BLaER1 (cell line): ENCODE results near the gene DNAH17.

Experiments used
- H3K27ac ChIP-seq: shearing (Covaris generic); formaldehyde crosslinking; 2 replicates; pipeline ENCODE4 v1.8.1; 2022
- H3K27me3 ChIP-seq: shearing (Covaris generic); formaldehyde crosslinking; 2 replicates; pipeline ENCODE4 v1.8.1; 2022
- H3K36me3 ChIP-seq: shearing (Covaris generic); formaldehyde crosslinking; 2 replicates; pipeline ENCODE4 v1.8.1; 2022
- H3K4me1 ChIP-seq: shearing (Covaris generic); formaldehyde crosslinking; 2 replicates; pipeline ENCODE4 v1.8.1; 2022
- H3K4me2 ChIP-seq: shearing (Covaris generic); formaldehyde crosslinking; 2 replicates; pipeline ENCODE4 v1.8.1; 2022
- H3K4me3 ChIP-seq: shearing (Covaris generic); formaldehyde crosslinking; 2 replicates; pipeline ENCODE4 v1.8.1; 2022
- H3K9ac ChIP-seq: shearing (Covaris generic); formaldehyde crosslinking; 2 replicates; pipeline ENCODE4 v1.8.1; 2022
- H3K9me3 ChIP-seq: shearing (Covaris generic); formaldehyde crosslinking; 2 replicates; pipeline ENCODE4 v1.8.1; 2022
- H4K20me1 ChIP-seq: shearing (Covaris generic); formaldehyde crosslinking; 2 replicates; pipeline ENCODE4 v1.8.1; 2022
- Cebpa-rat ChIP-seq: shearing (Covaris generic); IDR thresholded peaks from 2 replicates; pipeline ENCODE4 v1.8.1; 2022

DNAH17 gene

DNA sequence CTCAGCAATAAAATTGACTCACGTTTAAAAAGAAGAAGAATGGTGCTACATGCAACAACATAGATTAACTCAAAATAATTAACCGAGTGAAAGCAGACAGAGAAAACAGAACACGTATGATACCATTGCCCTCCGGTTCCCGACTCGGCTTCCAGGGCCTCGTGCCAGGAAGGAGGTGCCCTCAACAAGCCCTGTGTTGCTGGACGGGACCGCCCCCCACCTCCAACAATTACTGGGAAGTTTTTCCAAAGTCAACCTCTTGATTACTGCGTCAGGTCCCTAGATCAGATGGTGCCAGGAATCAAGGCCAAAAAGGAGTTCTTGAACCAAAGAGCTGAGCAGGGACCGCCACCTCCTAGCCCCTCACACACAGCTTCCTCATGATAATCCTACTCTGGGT is 20.4 kb downstream of the DNAH17 start:
- TF ChIP-seq Cebpa-rat: no peak
- Histone ChIP-seq H3K9ac (no peak overlapping the region), H4K20me1 (no peaks in the 10 kb centered on the region), H3K27ac (no peak overlapping the region), H3K9me3 (no peaks in the 10 kb centered on the region), H3K4me3 (no peak overlapping the region), H3K27me3 (no peaks in the 10 kb centered on the region), H3K4me2 (no peak overlapping the region), H3K36me3 (no peaks in the 10 kb centered on the region), H3K4me1 (no peaks in the 10 kb centered on the region)

DNA sequence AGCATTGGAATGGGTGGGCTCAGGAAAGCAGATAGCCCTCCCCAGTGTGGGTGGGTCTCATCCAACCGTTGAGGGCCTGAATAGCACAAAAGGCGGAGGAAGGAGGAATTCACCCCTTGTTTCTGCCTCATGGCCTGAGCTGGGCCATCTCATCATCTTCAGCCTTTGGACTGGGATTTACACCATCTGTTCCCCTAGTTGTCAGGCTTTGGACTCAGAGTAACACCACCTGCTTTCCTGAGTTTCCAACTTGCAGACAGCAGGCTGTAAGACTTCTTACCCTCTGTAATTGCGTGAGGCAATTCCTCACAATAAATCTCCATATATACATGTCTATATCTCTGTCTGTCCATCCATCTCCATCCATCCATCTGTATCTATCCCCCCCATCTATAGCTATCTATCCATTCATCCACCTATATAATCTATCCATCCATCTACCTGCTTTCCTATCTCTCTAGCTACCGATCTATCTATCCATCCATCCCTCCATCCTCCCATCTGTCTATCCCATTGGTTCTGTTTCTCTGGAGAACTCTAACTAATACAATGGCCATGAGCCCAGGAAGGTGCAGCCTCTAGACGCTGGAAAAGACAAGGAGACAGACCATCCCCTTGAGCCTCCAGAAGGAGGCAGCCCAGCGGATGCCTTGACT is 21.3 kb downstream of the DNAH17 start:
- no peak overlapping the region for H3K4me2 ChIP-seq

DNA sequence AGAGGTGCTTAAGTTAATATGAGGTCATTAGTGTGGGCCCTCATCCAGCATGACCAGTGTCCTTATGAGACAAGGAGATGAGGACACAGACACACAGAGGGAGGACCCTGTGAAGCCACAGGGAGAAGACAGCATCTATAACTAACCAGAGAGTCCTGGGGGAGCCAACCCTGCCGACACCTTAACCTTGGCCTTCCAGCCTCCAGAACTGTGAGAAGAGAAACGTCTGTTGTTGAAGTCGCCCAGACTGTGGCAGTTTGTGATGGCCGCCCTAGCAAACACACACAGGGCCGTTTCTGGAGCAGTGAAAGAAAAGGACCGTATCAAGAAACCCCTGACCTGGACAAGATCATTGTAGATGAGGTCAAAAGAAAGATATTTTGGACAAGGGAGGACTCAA is 26.7 kb downstream of the DNAH17 start:
- Histone ChIP-seq H3K27me3 (no peaks in the 10 kb centered on the region), H3K27ac (no peak overlapping the region), H3K9ac (no peak overlapping the region), H3K9me3 (no peaks in the 10 kb centered on the region), H3K4me1 (no peaks in the 10 kb centered on the region), H3K36me3 (no peaks in the 10 kb centered on the region), H4K20me1 (no peaks in the 10 kb centered on the region), H3K4me2 (no peak overlapping the region), H3K4me3 (no peak overlapping the region)
- no peak for TF ChIP-seq Cebpa-rat

More for the DNA sequence above, 21.3 kb downstream of the DNAH17 start:
- H3K9ac ChIP-seq: no peak overlapping the region
- no peak for TF ChIP-seq Cebpa-rat
- no peak overlapping the region for H3K27ac ChIP-seq
- no peaks in the 10 kb centered on the region for H3K9me3 ChIP-seq
- H4K20me1 ChIP-seq: no peaks in the 10 kb centered on the region
- H3K4me1 ChIP-seq: no peaks in the 10 kb centered on the region
- H3K27me3 ChIP-seq: no peaks in the 10 kb centered on the region
- H3K36me3 ChIP-seq: no peaks in the 10 kb centered on the region
- H3K4me3 ChIP-seq: no peak overlapping the region

DNA sequence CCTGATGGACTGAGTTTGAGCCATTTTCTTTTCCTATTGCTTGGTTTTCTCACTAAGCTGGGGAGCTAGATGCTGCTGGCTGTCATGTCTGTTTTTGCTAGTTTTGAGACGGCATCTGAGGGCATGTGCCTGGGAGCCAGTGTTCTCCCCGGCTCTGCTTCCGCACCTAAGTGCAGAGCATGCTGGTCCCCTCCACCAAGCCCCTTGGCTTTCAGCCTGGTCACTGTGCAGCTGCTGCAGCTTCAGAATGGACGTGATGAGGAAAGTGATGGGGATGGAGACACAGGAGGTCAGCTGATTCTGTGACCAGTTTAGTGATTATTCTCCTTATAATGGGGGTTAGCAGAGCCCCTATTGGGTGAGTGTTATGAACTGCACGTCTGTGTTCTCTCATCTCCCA is 28.5 kb downstream of the DNAH17 start:
- no peaks in the 10 kb centered on the region for H3K36me3 ChIP-seq
- no peak overlapping the region for H3K27ac ChIP-seq
- H3K4me1 ChIP-seq: no peaks in the 10 kb centered on the region
- no peaks in the 10 kb centered on the region for H4K20me1 ChIP-seq
- no peak overlapping the region for H3K4me2 ChIP-seq
- H3K4me3 ChIP-seq: no peak overlapping the region
- no peaks in the 10 kb centered on the region for H3K9me3 ChIP-seq
- no peak overlapping the region for H3K9ac ChIP-seq
- H3K27me3 ChIP-seq: no peaks in the 10 kb centered on the region
- no peak for TF ChIP-seq Cebpa-rat

- no peak overlapping the region for H3K9ac ChIP-seq
- peaks cover 6% of the 10 kb centered on the region; the same call in 1 of the 2 replicates for H3K9me3 ChIP-seq
- H3K27me3 ChIP-seq: no peaks in the 10 kb centered on the region
- no peak overlapping the region for H3K4me3 ChIP-seq
- H3K4me2 ChIP-seq: no peak overlapping the region
- no peak overlapping the region for H3K27ac ChIP-seq
- no peaks in the 10 kb centered on the region for H3K36me3 ChIP-seq
- no peaks in the 10 kb centered on the region for H4K20me1 ChIP-seq
- TF ChIP-seq Cebpa-rat: no peak
- no peaks in the 10 kb centered on the region for H3K4me1 ChIP-seq
Measured at GRCh38 chr17:78547035-78547434, 30.2 kb downstream of the DNAH17 start.

DNA sequence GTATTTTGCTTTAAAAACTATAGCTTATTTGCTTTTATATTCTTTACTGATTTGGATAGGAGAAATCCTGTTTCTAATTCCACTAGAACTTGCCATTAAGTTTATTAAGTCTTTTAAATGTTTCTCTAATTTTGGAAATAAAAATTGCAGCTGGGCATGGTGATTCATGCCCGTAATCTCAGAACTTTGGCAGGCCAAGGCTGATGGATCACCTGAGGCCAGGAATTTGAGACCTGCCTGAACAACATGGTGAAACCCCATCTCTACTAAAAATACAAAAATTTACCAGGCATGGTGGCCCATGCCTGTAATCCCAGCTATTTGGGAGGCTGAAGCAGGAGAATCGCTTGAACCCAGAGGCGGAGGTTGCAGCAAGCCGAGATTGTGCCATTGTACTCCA is 30.7 kb downstream of the DNAH17 start:
- no peak overlapping the region for H3K9ac ChIP-seq
- H3K4me3 ChIP-seq: no peak overlapping the region
- no peak overlapping the region for H3K4me2 ChIP-seq
- H3K9me3 ChIP-seq: peaks cover 6% of the 10 kb centered on the region; the same call in 1 of the 2 replicates
- no peaks in the 10 kb centered on the region for H3K4me1 ChIP-seq
- no peaks in the 10 kb centered on the region for H4K20me1 ChIP-seq
- no peak for TF ChIP-seq Cebpa-rat
- H3K36me3 ChIP-seq: no peaks in the 10 kb centered on the region
- no peak overlapping the region for H3K27ac ChIP-seq
- no peaks in the 10 kb centered on the region for H3K27me3 ChIP-seq

DNA sequence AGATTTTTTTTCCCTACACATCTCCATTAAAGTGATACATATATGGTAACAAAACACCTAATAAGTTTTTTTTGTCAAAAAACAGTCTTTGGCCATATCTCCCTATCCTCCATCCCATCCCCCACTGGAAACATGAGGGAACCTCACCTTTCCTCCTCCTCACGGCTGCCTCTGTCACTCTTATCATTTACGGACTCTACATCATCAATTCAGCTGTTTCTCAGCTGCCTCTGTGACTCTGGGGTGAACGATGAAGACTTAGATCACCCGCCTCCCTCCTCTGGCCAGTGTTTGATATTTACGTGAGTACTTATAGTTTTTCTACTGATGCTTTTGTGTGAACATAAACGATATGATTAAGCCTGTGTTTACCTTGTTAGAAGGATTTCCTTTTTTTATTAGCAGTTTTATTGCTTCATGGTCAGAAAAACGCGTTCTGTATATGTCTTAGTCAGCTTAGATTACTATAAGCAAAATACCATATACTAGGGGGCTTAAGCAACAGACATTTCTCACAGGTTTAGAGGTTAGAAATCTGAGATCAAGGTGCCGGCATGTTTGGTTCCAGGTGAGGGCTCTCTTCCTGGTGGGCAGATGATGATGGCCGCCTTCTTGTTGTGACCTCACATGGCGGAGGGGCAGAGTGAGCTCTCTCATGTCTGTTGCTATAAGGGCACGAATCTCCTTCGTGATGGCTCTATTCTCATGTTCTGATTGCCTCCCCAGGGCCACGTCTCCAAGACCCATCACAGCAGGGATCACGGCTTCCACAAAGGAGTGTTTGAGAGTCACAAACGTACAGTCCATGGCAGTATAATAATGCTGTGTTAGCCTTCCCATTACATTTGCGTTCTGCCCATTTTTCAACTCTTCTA is 32.1 kb downstream of the DNAH17 start:
- Histone ChIP-seq H4K20me1 (no peaks in the 10 kb centered on the region), H3K4me3 (no peak overlapping the region), H3K27ac (no peak overlapping the region), H3K27me3 (no peaks in the 10 kb centered on the region), H3K4me1 (no peaks in the 10 kb centered on the region), H3K36me3 (no peaks in the 10 kb centered on the region), H3K9ac (no peak overlapping the region), H3K4me2 (no peak overlapping the region), H3K9me3 (peaks cover 6% of the 10 kb centered on the region; the same call in 1 of the 2 replicates)
- TF ChIP-seq Cebpa-rat: no peak

DNA sequence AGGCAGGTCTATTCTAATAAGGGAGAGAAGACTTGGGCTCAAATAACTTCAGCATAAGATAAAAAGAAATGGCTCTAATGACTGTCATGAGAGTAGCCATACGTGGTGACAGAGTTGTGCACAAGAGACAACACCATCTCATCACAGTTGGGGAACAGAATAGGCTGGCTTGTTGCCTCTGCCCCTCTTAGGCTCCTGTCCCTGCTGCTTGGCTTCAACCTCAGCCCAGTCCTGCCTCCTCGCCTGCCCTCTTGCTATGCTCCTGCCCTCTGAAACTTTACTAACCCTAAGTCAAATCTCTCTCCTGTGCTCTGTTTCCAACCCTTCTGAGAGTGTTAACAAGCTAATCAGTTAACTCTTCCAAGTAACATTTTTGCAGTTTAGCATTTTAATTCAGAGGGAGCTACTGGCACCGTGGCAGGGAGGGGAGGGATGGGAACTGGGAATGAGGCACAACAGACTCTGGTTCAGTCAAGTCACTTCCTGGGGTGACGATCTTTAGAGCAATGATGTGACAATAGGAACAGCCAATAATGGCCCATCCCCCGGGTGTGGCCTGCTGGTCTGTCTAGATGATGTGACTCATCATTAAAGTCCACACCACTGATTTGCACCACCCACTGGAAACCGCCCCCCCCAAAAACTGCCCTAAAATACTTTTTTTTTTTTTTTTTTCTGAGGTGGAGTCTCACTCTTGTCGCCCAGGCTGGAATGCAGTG is 35.5 kb downstream of the DNAH17 start:
- Histone ChIP-seq H3K27ac (no peak overlapping the region), H3K4me2 (no peak overlapping the region)

GRCh38 chr17:78539781-78540180 is 37.4 kb downstream of the DNAH17 start:
- no peak overlapping the region for H3K4me3 ChIP-seq
- H3K36me3 ChIP-seq: no peaks in the 10 kb centered on the region
- no peak overlapping the region for H3K27ac ChIP-seq
- no peaks in the 10 kb centered on the region for H4K20me1 ChIP-seq
- H3K4me1 ChIP-seq: peaks cover 38% of the 10 kb centered on the region
- H3K4me2 ChIP-seq: no peak overlapping the region
- peaks cover 6% of the 10 kb centered on the region; the same call in 1 of the 2 replicates for H3K9me3 ChIP-seq
- H3K9ac ChIP-seq: no peak overlapping the region
- TF ChIP-seq Cebpa-rat: no peak
- H3K27me3 ChIP-seq: no peaks in the 10 kb centered on the region

More for the DNA sequence above, 35.5 kb downstream of the DNAH17 start:
- peaks cover 6% of the 10 kb centered on the region; the same call in 1 of the 2 replicates for H3K9me3 ChIP-seq
- TF ChIP-seq Cebpa-rat: no peak
- no peak overlapping the region for H3K4me3 ChIP-seq
- no peaks in the 10 kb centered on the region for H3K36me3 ChIP-seq
- H3K4me1 ChIP-seq: peaks cover 24% of the 10 kb centered on the region
- H3K9ac ChIP-seq: no peak overlapping the region
- H3K27me3 ChIP-seq: no peaks in the 10 kb centered on the region
- no peaks in the 10 kb centered on the region for H4K20me1 ChIP-seq
